ENCODE measurements around the gene EFCAB11.
A peak's percentile ranks its signal among the peaks of the same experiment; 100 is the strongest.

EFCAB11 gene

DNA sequence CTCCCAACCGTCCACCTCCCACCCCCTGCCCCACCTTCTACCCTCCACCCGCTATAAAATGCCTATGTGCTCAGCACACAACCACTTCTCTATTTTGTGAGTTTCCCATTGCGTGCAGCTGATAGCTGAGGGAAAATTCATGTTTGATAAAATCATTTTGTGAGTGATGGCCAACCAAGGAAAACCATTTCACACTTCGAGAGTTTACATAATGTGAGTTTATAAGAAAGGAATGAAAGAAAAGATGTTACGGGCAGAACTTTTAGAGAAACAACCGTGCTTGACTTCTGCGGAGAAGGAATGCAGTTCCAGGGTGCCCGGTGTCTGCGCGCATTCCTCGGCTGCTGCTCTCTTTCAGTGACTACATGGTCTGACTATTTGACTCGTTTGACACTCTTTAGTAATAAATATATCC lies 140.9 kb downstream of the EFCAB11 start:
- DNase-seq (ENCODE audit: low read depth): peak; percentile 82

DNA sequence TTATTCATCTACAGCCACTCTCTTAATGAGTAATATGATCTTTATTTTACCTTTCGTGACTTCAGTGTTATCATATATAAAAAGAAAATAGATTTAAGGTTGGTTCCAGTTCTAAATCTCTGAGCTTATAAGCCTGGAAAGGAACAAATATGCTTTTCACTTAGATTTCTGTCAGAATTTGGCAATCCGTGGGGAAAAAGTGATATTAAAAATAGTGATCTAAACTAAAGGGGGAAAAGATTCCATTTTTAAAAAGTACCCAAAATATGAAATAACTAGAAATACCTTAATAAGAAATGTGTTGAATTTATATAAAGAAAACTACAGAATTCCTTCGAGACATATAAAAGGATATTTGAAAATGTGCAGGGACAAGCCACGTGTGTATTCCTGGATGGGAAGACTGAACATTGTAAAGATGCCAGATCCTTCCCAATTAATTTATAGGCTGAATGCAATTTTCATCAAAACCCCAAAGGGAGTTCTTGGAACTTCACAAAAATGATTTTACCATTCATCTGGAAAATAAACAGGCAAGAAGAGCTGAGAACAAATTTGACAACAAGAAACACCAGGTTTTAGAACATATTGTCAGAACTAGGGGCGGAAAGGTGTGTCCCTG lies 142.5 kb downstream of the EFCAB11 start:
- DNase-seq (ENCODE audit: low read depth): no peak

DNA sequence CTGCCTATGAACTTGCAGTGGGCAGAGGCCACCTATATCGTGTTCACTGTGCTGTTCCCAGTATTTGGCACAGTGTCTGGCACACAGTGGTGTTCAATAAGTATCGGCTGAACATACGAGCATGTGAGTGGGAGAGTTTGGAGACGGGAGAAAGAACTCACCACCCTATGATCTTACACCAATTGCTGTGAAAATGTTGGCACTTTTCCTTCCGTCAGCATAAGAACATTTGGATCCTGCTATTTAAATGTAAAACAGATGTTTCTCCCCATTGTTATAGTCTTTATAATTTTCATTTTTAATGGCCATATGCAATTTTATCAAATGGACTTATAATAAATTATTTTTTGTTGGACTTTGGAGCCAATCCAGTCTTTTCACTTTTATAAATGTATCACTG lies 144.4 kb downstream of the EFCAB11 start:
- no peak for DNase-seq (ENCODE audit: low read depth)

DNA sequence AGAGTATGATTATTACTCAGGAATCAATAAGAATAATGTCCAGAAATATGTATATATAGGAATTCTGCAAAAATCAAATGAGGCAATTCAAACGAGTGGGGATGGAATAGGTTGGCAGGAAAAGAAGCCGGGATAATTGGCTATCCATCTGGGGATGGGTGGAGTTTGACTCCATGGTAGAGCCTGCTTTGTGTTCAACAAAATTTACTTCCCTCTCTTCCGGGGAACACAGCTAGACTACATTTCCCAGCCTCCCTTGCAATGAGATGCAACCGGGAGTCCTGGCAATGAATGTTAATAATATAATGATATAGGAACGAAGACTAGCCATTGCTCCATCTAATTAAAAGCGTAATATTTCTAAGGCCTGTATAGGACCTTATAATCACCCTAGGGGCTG lies 146.6 kb downstream of the EFCAB11 start:
- DNase-seq (ENCODE audit: low read depth): no peak

DNA sequence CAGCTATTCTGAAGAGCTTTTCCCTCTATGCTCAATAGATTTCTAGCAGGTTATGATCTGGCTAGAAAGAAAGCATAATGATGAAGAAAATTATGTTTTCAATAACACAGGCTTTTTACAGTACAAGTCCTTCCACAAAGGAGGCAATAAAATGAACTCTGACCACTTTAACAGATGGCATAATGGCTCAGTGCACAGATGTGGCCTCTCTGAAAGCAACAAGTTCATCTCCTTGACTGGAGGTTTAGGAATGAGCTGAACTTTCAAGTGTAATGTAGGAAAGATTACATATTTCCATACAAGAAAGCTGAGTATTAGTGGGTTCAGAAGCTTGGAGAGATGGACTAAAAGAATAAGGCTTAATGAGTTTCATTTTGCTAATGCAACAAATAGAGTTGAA lies 147.4 kb downstream of the EFCAB11 start:
- DNase-seq (ENCODE audit: low read depth): no peak

DNA sequence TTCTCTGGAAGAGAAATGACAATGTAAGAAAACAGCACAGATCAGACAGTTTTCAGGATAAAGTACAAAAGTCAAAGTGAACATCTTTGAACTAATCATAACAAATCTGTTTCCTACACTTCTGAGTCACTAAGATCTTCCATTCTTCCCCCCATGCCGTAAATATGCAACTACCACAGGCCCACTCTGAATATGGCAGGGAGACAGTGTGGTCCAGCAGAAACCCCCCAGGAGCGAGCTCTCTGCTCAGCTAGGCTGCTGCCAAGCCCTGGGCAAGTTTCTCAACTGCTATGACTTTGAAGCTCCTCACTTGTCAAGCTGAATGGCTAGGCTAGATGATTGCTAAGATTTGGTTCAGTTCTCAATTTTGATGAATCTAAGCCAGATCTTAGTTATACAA lies 148.1 kb downstream of the EFCAB11 start:
- DNase-seq (ENCODE audit: low read depth): no peak

DNA sequence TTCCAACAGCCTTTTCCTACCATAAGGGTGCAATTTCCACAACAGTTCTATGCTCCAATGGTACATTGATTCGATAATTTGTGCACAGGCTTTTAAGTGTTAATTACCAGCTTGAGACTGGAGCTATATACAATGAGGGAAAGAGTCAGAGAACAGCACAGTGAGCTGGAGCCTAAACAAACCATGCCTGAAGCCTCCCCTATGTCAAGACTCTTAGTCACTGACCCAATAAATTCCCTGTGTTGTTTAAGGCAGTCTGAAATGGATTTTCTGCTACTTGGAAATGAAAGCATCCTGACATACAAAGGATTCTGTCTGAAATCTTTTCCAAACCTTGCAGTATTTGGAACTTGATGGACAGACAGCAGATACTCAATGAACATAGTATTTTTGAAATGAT lies 149.0 kb downstream of the EFCAB11 start:
- no peak for DNase-seq (ENCODE audit: low read depth)

DNA sequence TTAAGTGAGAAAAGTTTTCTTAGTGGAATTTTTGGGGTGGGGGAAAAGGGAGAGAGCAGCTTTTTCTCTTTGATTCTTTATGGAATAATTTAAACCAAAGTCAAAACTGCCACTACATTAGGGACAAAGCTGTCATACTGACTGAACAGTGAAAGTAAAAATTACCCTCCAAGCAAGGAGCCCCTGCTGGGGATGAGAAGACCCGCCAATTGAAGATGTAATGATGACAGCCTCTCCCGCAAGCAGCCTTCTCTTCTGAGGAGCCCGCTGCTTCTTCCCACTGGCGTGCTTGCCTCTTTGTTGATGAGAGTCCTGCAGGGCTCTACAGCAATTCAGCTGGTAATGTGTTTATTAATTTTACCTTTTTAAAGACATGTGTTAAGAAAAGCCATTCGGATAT lies 151.0 kb downstream of the EFCAB11 start:
- DNase-seq (ENCODE audit: low read depth): no peak

DNA sequence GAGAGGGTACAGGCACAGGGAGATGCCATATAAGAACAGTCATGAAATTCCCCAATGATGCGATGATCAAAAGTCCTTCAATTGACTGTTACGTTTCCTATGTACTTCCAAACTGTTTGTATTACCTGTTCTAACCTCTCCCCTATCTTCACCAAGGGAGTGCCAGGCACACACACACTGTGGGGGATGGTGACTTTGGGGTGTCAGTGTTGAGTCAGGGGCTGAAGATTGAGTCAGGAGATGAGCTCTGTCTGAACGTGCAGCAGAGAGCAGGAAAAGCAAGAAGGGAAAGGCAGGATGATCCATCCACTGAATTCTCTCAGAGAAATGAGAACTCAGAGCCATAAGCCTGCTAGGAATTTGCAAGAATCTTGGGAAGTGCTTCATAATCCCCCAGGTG lies 153.4 kb downstream of the EFCAB11 start:
- peak; percentile 17 for DNase-seq (ENCODE audit: low read depth)

DNA sequence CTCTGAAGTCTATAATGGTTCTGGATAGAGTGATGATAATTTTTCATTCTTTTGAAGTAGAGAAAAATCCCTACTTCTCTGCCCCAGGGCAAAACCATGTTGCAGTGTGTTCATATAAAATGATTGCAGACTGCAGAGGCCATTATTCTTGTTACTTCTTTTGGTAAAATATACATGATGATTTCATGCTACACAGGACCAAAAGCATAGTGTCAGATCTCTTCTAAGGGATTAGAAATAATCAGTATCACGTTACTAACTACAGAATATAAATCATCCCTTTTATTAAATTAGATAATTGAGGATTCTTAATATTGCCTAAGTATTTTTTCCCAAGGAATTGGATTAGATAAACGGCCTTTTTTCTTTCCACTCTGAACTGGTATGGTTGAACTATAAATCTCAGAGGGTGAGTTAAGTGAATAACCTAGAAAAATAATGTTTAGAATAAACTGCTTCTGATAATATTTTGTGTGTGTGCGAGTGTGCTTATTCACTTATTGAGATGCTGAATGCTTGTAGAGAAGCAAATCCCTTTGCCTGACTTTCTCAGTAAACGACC lies 156.2 kb downstream of the EFCAB11 start:
- no peak for DNase-seq (ENCODE audit: low read depth)

DNA sequence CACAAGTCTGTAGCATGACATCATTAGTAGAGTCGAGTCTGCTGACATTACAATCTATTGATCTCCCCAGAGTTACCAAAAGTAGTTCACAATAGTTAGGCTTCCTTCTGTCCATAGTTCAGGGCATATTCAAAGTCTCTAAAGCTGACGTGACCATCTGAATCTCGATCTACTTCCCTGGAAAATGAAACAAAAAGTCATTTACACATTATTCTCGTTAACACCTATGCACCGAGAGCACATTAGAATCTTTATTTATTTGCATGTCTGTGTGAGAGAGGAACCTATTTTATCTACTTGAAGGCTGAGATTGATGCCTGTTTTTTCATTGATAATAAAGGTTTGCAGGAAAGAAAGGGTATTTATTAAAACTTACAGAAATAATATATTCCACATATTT lies 157.4 kb downstream of the EFCAB11 start:
- no peak for DNase-seq (ENCODE audit: low read depth)

DNA sequence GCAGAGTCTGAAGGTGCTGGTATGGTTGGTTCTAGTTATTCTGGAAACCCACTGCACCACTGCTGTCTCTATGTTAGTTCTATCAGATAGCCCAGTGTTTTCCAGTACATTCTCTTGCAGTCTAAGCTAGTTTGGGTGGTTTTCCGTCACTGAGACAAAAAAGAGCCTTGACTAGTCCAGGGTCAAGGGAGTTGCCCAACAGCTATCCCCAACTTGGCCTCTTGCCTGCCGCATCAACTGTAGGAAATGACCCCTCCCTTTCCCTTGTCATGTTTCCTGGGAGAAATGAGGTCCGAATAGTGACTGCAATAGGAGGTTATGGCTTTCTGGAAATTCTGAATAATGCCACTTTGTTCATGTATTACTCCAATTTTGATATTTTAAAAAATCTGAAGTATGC lies 160.4 kb downstream of the EFCAB11 start:
- no peak for DNase-seq (ENCODE audit: low read depth)

DNA sequence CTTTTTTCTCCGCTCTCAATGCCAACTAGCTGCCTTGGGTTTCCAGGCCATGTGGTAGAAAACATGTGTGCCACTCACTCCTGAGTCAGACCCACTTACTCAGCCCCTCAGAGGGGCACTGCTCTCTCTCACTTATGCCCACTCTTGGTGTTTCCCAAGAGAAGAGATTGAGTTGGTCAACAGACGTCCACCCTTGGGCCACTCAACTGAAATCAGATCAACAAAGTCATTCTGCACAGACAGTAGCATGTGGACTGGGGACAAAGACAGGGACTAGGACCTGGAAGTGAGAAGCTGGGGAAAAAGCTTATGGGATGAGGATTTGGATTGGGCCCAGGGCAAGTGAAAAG lies 161.2 kb downstream of the EFCAB11 start:
- no peak for DNase-seq (ENCODE audit: low read depth)

DNA sequence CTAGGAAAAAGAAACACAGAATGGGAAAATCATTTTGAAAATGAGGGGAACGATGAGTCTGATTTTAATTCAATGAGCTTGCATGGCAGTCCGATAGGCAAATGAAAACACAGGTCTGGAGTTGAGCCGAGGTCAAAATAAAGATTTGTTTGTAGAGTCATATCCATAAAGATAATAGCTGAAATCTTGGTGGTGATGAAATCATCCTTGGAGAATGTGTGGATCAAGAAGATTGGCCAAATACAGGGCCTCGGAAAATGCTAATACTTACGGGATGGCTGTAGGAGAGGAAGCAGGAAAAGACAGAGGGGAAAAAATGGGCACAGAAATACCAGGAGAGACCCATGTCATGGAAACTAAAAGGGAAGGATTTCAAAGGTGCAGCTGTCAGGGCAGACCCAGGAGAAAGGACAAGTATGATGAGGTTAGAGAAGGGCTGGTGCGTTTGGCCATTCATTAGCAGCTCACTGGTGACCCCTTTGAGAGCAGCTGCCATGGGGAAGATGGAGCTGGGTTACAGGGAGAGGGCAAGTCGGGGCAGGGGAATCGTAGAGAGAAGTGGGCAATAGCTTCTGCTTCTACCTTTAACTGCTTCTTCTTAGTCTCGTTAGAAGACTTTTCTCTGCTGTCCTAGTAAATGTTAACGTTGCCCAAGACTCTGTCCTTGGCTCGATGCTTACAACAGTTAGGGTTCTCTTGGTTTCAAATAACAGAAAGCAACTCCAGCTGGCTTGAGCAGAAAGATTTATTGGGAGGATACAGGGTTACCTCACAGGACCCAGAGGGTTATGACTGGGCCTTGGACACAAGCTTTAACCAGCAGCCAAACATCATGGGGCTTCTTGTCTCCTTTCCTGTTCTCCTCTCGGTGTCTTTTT lies 161.8 kb downstream of the EFCAB11 start:
- DNase-seq (ENCODE audit: low read depth): peak; percentile 77

DNA sequence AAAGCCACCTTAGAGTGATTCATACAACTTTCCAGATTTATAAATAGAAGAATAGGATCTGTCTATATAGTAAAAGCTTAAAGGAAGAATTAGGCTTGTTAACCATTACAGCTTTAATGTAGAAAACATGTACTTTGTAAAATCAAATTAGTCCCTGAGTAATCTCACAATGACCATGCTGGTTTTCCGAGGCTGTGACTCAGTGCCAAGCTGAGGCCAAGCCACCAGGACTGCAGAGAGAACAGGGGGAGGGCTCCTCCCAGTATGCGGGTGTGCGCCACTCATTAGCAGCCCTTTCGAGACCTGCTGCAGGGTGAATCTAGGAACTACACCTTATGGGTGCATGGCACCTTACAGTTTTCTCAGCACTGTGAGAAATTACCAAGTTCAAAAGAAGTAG lies 167.0 kb downstream of the EFCAB11 start:
- peak; percentile 50 for DNase-seq (ENCODE audit: low read depth)

DNA sequence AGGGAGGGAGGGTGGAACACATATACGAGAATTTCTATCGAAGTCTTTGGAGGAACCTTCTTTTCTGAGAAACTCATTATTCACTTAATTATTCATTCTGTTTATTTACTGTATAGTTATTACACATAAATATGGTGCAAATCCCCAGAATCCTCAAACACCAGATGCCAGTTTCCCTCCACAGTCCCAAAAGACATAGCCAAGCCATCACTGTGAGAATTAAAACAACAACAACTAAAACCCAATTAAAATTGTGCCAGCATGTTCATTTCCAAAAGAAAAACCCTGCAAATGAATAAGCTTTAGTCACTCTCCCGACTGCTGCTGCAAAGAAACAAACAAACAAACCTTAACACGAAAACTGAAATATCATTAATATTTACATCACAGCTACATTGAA lies 173.5 kb downstream of the EFCAB11 start:
- no peak for DNase-seq (ENCODE audit: low read depth)

DNA sequence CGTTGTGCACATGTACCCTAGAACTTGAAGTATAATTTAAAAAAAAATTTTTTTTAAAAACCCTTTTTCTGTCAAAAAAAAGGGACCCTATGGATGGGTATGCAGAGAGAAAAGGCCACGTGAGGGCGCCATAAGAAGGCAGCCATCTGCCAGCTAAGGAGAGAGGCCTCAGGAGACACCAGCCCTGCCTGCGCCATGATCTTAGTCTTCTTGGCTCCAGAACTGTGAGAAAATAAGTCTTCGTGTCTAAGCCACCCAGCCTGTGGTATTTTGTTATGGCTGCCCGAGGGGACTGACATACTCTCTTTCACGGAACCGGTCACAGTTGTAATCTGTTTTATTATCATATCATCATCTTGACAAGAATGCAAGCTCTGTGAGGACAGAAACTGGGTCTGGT lies 174.8 kb downstream of the EFCAB11 start:
- no peak for DNase-seq (ENCODE audit: low read depth)

DNA sequence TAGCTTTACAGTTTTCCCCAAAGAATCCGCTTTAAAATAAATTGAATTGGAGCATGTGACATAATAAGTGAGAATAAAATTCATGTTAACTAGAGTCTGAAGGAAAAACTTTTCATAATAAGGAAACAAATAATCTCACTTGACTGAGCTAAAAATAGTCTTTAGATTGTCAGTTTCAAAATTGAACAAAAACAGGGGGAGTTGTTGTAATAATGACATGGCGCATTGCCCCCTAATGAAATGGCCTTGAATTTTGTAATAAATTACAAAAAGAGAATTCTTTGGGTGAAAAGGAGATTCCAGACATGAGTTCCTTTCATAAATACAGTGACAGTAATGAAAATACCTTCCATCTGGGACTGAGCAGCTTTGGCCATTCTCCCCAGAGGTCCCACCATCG lies 178.6 kb downstream of the EFCAB11 start:
- no peak for DNase-seq (ENCODE audit: low read depth)

DNA sequence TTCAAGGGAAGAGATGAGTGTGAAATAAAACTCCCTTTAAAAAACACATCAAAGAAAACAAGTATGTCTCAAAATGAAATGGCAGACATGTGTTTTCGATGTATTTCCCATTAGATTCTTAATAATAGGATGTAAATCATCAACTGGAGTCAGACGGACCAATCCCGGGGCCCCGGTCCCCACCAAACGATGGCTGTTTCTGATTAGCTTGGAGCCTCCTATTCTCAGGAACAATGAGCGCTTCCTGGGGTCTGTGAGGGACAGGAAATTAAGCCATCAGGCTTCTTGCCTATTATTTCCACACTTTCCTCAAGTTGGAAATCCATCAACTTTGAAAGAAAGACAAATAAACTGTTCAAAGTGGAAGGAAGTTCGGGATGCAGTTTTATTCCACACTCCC lies 179.4 kb downstream of the EFCAB11 start:
- DNase-seq (ENCODE audit: low read depth): no peak

DNA sequence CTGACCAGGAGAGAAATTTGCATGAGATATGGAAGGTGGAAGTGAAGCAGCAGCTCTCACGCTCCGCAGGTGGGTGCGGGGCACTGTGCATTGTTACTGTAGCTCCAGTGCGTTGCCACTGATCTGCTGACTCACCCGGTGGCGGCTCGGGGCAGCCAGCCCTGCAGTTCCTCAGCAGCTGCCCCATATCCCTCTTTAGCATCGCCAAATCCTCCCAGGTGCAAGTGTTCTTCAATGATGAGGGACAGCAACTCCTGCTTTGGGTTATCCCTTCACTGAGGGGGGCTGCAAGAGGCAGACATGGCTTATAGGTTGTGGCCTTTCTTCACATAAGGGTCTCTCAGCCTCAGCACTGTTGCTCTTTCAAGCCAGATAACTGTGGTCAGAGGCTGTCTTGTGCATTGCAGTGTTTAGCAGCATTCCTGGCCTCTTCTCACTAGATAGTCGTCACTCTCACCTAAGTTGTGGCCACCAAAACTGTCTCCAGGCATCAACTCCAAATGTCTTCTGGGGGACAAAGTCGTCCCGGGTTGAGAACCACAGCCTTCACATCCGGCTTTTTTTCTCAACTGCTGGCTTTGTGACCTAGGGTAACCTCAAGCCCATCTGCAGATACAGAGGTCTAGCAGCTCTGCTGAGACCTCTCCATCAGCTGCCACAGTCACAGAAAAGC lies 180.8 kb downstream of the EFCAB11 start:
- DNase-seq (ENCODE audit: low read depth): peak; percentile 39

DNA sequence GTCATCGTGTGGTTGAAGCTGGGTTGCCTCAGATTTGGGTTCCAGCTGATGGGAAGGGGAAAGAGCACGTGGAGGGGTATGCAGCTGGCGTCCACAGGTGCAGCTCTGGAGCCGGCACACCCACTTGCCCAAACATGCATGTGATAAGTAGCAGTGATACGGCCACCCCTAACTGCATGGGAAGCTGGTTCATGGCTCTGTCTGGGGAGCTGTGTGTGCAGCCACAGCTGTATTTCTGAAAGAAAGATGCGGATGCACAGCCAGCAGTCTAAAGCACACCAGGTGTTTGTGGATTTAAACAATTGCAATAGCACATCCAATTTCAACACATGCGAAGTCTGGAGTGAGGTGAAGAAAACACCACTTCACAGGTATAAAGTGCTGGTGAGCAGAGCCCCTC lies 181.4 kb downstream of the EFCAB11 start:
- DNase-seq (ENCODE audit: low read depth): no peak

DNA sequence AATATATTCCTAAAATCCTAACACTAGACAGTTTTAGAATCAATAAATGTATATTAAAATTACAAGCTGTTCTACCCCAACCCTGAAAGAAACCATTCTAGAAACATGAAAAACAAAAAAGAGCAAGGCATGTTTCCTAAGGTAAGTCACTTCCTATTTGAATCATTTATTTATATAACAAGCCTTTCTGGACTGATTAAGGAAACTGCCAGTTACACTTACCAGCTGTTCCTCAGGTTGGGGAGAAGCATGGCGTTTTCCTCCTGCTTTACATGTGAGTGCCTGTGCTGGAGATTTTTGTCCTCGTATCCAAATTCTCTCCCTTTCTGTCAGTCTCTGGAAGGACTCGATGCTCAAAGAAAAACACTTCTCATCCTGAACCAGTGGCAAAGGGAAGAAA lies 183.3 kb downstream of the EFCAB11 start:
- DNase-seq (ENCODE audit: low read depth): no peak

DNA sequence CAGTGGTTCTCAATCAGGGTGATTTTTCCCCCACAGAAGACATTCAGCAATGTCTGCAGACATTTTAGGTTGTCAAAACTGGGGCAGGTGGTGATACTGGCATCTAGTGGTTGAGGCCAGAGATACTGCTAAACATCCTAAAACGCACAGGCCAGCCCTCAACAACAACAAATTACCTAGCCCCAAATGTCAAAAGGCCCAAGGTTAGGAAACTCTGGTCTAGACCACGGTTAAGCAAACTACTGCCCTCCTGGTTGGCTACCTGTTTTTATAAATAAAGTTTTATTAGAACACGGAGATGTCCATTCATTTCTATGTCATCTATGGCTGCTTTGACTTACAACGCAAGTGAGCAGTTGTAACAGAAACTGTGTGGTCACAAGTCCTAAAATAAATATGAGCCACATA lies 186.7 kb downstream of the EFCAB11 start:
- DNase-seq (ENCODE audit: low read depth): peak; percentile 64

All from amniotic epithelial cell (primary cell).